LNCAP (cell line): ENCODE measurements around the gene DOK4.

Experiments
- CTCF ChIP-seq: fragments of 450-650 bp; IDR thresholded peaks from 2 replicates; pipeline ENCODE4 v1.5.1; 2017; ENCODE audit warnings: mild to moderate bottlenecking

The DOK4 gene

GRCh38 chr16:57464523-57464922 lies 21.8 kb downstream of the DOK4 start:
- no peak for TF ChIP-seq CTCF

GRCh38 chr16:57462978-57463362 lies 23.3 kb downstream of the DOK4 start:
- no peak for TF ChIP-seq CTCF

- TF ChIP-seq CTCF = peak; percentile 99
Measured at GRCh38 chr16:57462209-57462977, 23.9 kb downstream of the DOK4 start, which contains the start of gene POLR2C. TSS of gene POLR2C (plus strand) at chr16:57462679. CDS start at chr16:57462725, 46 bp downstream.

- TF ChIP-seq CTCF = no peak
Measured at GRCh38 chr16:57452021-57452420, 34.3 kb downstream of the DOK4 start.

GRCh38 chr16:57447186-57447962 lies 38.9 kb downstream of the DOK4 start, which contains the start of the genes CIAPIN1 and COQ9:
TSS of gene CIAPIN1 (minus strand) at chr16:57447385. CDS start at chr16:57440928, 6,457 bp downstream.
TSS of gene COQ9 (plus strand) at chr16:57447479. CDS start at chr16:57447506, 27 bp downstream.
- TF ChIP-seq CTCF = no peak

- TF ChIP-seq CTCF = no peak
Measured at GRCh38 chr16:57446531-57447185, 39.6 kb downstream of the DOK4 start.

- TF ChIP-seq CTCF = no peak
Measured at GRCh38 chr16:57445510-57445909, 40.8 kb downstream of the DOK4 start.
